GM19351 (cell line): ENCODE measurements around the gene TRIM41.
A peak's percentile ranks its signal among the peaks of the same experiment; 100 is the strongest.

ENCODE experiments used
- ATAC-seq: cut with Tn5 transposase; IDR thresholded peaks from one replicate; pipeline ENCODE4 v1.9.1; 2021; ENCODE audit warnings: mild to moderate bottlenecking, moderate library complexity; ENCODE audit not compliant: unreplicated experiment

Gene TRIM41

GRCh38 chr5:181192337-181193046 lies 30.6 kb upstream of the TRIM41 start:
- ATAC-seq: no peak

GRCh38 chr5:181193656-181194055 lies 29.4 kb upstream of the TRIM41 start:
- no peak for ATAC-seq

- no peak for ATAC-seq
These were observed 28.4 kb upstream of the TRIM41 start for GRCh38 chr5:181194489-181195248.

GRCh38 chr5:181195249-181195761 lies 27.8 kb upstream of the TRIM41 start:
- ATAC-seq: no peak

GRCh38 chr5:181197326-181197951 lies 25.6 kb upstream of the TRIM41 start:
- no peak for ATAC-seq

- no peak for ATAC-seq
These were observed 24.9 kb upstream of the TRIM41 start for GRCh38 chr5:181198106-181198685.

- ATAC-seq: peak; percentile 77
These were observed 24.1 kb upstream of the TRIM41 start for GRCh38 chr5:181198905-181199519.

- ATAC-seq: no peak
These were observed 23.0 kb upstream of the TRIM41 start for GRCh38 chr5:181199881-181200638.

- ATAC-seq: no peak
These were observed 22.3 kb upstream of the TRIM41 start for GRCh38 chr5:181200816-181201215.

- ATAC-seq: no peak
These were observed 19.9 kb upstream of the TRIM41 start for GRCh38 chr5:181203093-181203711.

- no peak for ATAC-seq
These were observed 19.3 kb upstream of the TRIM41 start for GRCh38 chr5:181203777-181204112.

- ATAC-seq: no peak
These were observed 18.8 kb upstream of the TRIM41 start for GRCh38 chr5:181204113-181204825.

- ATAC-seq: no peak
These were observed 18.0 kb upstream of the TRIM41 start, which contains the start of gene TRIM7 for GRCh38 chr5:181204826-181205760. Gene TRIM7, minus strand, starts transcription at chr5:181205196. Its CDS starts 86 bp downstream, at chr5:181205110.

GRCh38 chr5:181205761-181206649 lies 17.1 kb upstream of the TRIM41 start:
- no peak for ATAC-seq

GRCh38 chr5:181207214-181207959 lies 15.7 kb upstream of the TRIM41 start:
- ATAC-seq: peak; percentile 32

GRCh38 chr5:181207960-181208253 lies 15.2 kb upstream of the TRIM41 start:
- ATAC-seq: no peak
